HG03135 (cell line): ENCODE data around the gene CHD3.
"Not testable (repeated sequence)": the region's sequence is repeated elsewhere in the genome, so short reads cannot be mapped to it uniquely, and the experiment has no call there.

Experiments used
- ATAC-seq: cut with Tn5 transposase; IDR thresholded peaks from one replicate; pipeline ENCODE4 v1.9.1; 2021; ENCODE audit warnings: mild to moderate bottlenecking, moderate library complexity; ENCODE audit not compliant: unreplicated experiment

The CHD3 gene

GRCh38 chr17:7849751-7850504 is 38.7 kb upstream of the CHD3 start:
- no peak for ATAC-seq

GRCh38 chr17:7850701-7851437 is 37.7 kb upstream of the CHD3 start:
- ATAC-seq: no peak

- peak; percentile 65 for ATAC-seq
Observed at GRCh38 chr17:7851438-7852261, 36.9 kb upstream of the CHD3 start.

- ATAC-seq: no peak
Observed at GRCh38 chr17:7852262-7852670, 36.3 kb upstream of the CHD3 start.

GRCh38 chr17:7852919-7853690 is 35.5 kb upstream of the CHD3 start:
- ATAC-seq: no peak

- ATAC-seq: no peak
Observed at GRCh38 chr17:7853691-7854038, 34.9 kb upstream of the CHD3 start.

- no peak for ATAC-seq
Observed at GRCh38 chr17:7854078-7854777, 34.4 kb upstream of the CHD3 start.

GRCh38 chr17:7854851-7855659 is 33.5 kb upstream of the CHD3 start, which contains the start of gene TMEM88:
Gene TMEM88 (plus strand): TSS chr17:7855066. CDS start chr17:7855075, 9 bp downstream.
- no peak for ATAC-seq

GRCh38 chr17:7855660-7856010 is 33.0 kb upstream of the CHD3 start:
- no peak for ATAC-seq

GRCh38 chr17:7856011-7856810 is 32.4 kb upstream of the CHD3 start:
- ATAC-seq: no peak

GRCh38 chr17:7856811-7857712 is 31.5 kb upstream of the CHD3 start, which contains the start of gene NAA38:
Gene NAA38 (minus strand): TSS chr17:7857559. CDS start chr17:7857463, 96 bp downstream.
- peak; percentile 65 for ATAC-seq

- ATAC-seq: peak; percentile 40
Observed at GRCh38 chr17:7857713-7858521, 30.7 kb upstream of the CHD3 start, which contains the start of gene CYB5D1. Gene CYB5D1 (plus strand): TSS chr17:7858003. CDS start chr17:7858135, 132 bp downstream.

GRCh38 chr17:7858522-7858810 is 30.1 kb upstream of the CHD3 start:
- ATAC-seq: no peak

GRCh38 chr17:7859028-7859427 is 29.6 kb upstream of the CHD3 start:
- ATAC-seq: no peak

- no peak for ATAC-seq
Observed at GRCh38 chr17:7862692-7863437, 25.7 kb upstream of the CHD3 start.

- ATAC-seq: not testable (repeated sequence)
Observed at GRCh38 chr17:7864384-7864783, 24.2 kb upstream of the CHD3 start.
